ENCODE results near the gene IFFO2.

- TF ChIP-seq POLR2A (IDR thresholded peaks at IDR 0.05) (no peak), CTCF (IDR thresholded peaks at IDR 0.05) (no peak), EP300 (IDR thresholded peaks at IDR 0.05) (no peak), POLR2AphosphoS5 (IDR thresholded peaks at IDR 0.05) (no peak)
Measured at GRCh38 chr1:18865176-18865575, 91.3 kb downstream of the IFFO2 start.
